HUES64 (cell line): Measurements from ENCODE around the gene ACOX2.
A peak's percentile ranks its signal among the peaks of the same experiment; 100 is the strongest.

Source experiments
- H3K27ac ChIP-seq: 2 replicates; pipeline ENCODE4 v1.7.0; 2013; ENCODE audit warnings: low read depth, low read length, inconsistent platforms
- H3K27me3 ChIP-seq: 2 replicates; pipeline ENCODE4 v1.6.1; 2013; ENCODE audit warnings: mild to moderate bottlenecking, low read length; ENCODE audit not compliant: insufficient read depth
- H3K36me3 ChIP-seq: 2 replicates; pipeline ENCODE4 v1.6.1; 2013; ENCODE audit warnings: mild to moderate bottlenecking, low read length; ENCODE audit not compliant: insufficient read depth
- H3K4me1 ChIP-seq: 2 replicates; pipeline ENCODE4 v1.6.1; 2013; ENCODE audit warnings: mild to moderate bottlenecking, low read length, moderate library complexity; ENCODE audit not compliant: insufficient read depth
- H3K4me3 ChIP-seq: 2 replicates; pipeline ENCODE4 v1.5.1; 2013; ENCODE audit warnings: mild to moderate bottlenecking, low read length, moderate library complexity
- H3K9ac ChIP-seq: 2 replicates; pipeline ENCODE4 v1.6.1; 2013; ENCODE audit warnings: mild to moderate bottlenecking, low read depth, low read length
- H3K9me3 ChIP-seq: 2 replicates; pipeline ENCODE4 v1.6.1; 2013; ENCODE audit warnings: low read depth, low read length; ENCODE audit not compliant: insufficient read depth
- WGBS: fragments of 150-250, 120-280 bp; methylation state at CpG from one replicate; pipeline ENCODE4 v1.1.7; 2013; ENCODE audit warnings: missing lambda C conversion rate; 5-methylcytosine and 5-hydroxymethylcytosine counted together

The ACOX2 gene

DNA sequence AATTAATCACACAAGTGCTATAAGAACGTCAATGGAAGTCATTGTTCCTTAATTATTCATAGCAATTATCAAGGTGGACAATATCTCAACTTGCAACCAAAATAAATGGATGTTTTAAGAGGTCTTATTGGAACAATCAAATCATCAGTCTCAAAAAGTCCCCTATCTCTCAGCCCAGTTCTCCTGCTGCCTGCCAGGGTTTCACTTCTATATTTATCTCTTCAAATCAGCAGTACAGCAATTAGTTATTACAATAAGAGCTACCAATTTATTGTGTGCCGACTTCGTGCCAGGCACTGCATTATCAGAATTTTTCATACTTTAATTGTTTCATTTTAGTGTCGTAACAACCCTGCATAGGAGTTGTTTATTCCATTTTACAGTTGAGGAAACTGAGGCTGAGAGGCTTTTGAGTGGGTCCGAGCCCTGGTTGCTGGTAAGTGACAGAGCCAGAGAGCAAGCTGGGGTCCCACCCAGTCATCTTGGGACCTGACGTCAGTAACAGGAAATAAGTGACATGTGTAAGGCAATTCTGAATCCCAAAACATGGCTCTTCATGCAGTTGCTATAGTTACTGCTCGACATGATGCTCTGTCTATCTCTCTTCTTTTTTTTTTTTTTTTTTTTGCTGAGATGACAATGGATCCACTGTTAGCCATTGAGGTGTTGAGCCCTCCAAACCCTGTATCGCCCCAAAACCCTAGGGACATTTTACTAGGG is 53.9 kb downstream of the ACOX2 start:
- Histone ChIP-seq H3K9me3 (no peaks in the 10 kb centered on the region), H3K4me1 (0 out of 2 replicates have a peak, but pooled peaks cover 4% of the 10 kb centered on the region), H3K9ac (no peak overlapping the region), H3K36me3 (no peaks in the 10 kb centered on the region), H3K27me3 (peaks cover 3% of the 10 kb centered on the region; the same call in 1 of the 2 replicates), H3K4me3 (no peak overlapping the region), H3K27ac (no peak overlapping the region)
- 94% methylated on average over 6 of the region's 8 CpGs for WGBS

GRCh38 chr3:58480309-58480708 is 56.7 kb downstream of the ACOX2 start:
- Histone ChIP-seq H3K9me3 (no peaks in the 10 kb centered on the region), H3K27me3 (no peaks in the 10 kb centered on the region), H3K4me1 (0 out of 2 replicates have a peak, but pooled peaks cover 4% of the 10 kb centered on the region), H3K9ac (no peak overlapping the region), H3K27ac (no peak overlapping the region), H3K36me3 (no peaks in the 10 kb centered on the region), H3K4me3 (no peak overlapping the region)
- WGBS: 91% methylated on average over 2 of the region's 2 CpGs

GRCh38 chr3:58478781-58479180 is 58.2 kb downstream of the ACOX2 start:
- Histone ChIP-seq H3K36me3 (no peaks in the 10 kb centered on the region), H3K9me3 (no peaks in the 10 kb centered on the region), H3K4me3 (no peak overlapping the region)

GRCh38 chr3:58474967-58475578 is 61.9 kb downstream of the ACOX2 start:
- Histone ChIP-seq H3K27ac (no peak overlapping the region), H3K27me3 (no peaks in the 10 kb centered on the region), H3K36me3 (no peaks in the 10 kb centered on the region), H3K9me3 (no peaks in the 10 kb centered on the region), H3K4me3 (no peak overlapping the region), H3K4me1 (peaks cover 21% of the 10 kb centered on the region), H3K9ac (no peak overlapping the region)
- WGBS: 94% methylated on average over 3 of the region's 3 CpGs

More at GRCh38 chr3:58478781-58479180, 58.2 kb downstream of the ACOX2 start:
- WGBS: 91% methylated on average over 2 of the region's 2 CpGs
- Histone ChIP-seq H3K27ac (no peak overlapping the region), H3K4me1 (no peaks in the 10 kb centered on the region), H3K9ac (no peak overlapping the region), H3K27me3 (no peaks in the 10 kb centered on the region)

GRCh38 chr3:58474348-58474911 is 62.6 kb downstream of the ACOX2 start:
- no peaks in the 10 kb centered on the region for H3K27me3 ChIP-seq
- H3K9ac ChIP-seq: no peak overlapping the region
- no peak overlapping the region for H3K4me3 ChIP-seq
- peaks cover 21% of the 10 kb centered on the region for H3K4me1 ChIP-seq
- WGBS: no CpG with 5 or more reads among the region's 1 CpG
- H3K9me3 ChIP-seq: no peaks in the 10 kb centered on the region
- H3K27ac ChIP-seq: no peak overlapping the region
- H3K36me3 ChIP-seq: no peaks in the 10 kb centered on the region

DNA sequence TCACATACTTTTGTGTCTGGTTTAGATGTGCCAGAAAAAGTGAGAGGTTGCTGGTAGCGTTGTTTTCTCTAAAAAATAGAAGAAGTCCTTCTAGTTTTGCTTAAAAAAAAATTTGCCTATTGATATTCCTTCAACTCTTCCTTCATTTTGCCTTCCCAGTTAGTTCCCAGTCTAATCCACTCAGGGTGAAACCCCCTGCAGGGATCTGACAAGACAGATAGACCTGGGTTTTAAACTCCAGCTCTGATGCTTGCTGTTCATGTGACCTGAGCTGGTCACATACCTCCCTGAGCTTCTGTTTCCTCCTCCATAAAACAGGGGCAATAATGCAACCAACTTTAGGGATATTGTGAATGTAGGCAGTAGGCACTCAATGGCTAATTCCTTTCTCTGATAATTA is 63.7 kb downstream of the ACOX2 start:
- H3K4me1 ChIP-seq: peaks cover 21% of the 10 kb centered on the region
- H3K9me3 ChIP-seq: no peaks in the 10 kb centered on the region
- WGBS: 100% methylated on average over 1 of the region's 1 CpG
- H3K27me3 ChIP-seq: no peaks in the 10 kb centered on the region
- no peaks in the 10 kb centered on the region for H3K36me3 ChIP-seq
- no peak overlapping the region for H3K4me3 ChIP-seq
- no peak overlapping the region for H3K27ac ChIP-seq
- H3K9ac ChIP-seq: no peak overlapping the region

DNA sequence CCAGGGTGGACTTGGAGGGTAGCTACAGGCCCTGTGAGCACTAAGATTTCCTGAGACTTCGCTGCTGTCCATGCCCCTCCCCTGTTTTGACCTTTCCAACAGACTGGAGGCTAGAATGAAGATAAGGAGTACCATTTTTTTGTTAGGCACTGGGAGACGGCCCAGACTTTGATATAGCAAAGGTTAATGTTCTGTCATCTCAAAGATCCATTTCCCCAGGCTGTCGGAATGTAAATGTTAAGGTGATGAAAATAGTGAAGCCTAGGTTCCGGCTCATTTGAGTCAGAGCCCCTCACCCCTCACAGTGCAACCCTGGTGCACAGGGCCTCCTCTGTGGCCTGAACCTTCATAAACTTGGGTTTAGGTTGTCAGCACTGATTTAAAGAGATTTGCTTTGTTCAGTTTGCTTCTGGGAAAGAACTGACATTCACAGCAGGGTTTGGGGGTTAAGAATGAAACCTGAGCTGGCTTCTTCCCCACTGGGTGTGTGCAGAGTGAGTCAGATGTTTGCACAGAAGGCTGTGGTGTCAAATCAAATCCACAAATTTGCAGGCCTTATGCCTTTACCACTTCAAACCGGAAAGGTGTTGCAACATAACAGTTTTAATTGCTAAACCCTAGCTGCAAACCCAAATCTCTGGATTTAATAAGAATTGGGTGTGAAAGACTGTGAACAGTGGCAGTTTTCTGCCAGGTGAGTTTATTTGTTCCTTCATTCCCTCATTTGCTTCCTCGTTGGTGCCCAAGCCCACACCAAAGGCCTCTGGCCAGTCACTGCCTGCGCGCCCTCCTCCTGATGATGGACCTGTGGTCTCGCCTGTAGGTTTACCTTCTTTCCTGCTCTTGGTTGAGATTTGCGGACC is 65.7 kb downstream of the ACOX2 start:
- no peak overlapping the region for H3K4me3 ChIP-seq
- peak overlapping the region; percentile 33; the same call in 1 of the 2 replicates for H3K27ac ChIP-seq
- no peaks in the 10 kb centered on the region for H3K36me3 ChIP-seq
- no peaks in the 10 kb centered on the region for H3K9me3 ChIP-seq
- H3K4me1 ChIP-seq: peaks cover 21% of the 10 kb centered on the region
- 69% methylated on average over 10 of the region's 10 CpGs for WGBS
- H3K9ac ChIP-seq: no peak overlapping the region
- no peaks in the 10 kb centered on the region for H3K27me3 ChIP-seq

- H3K9ac ChIP-seq: no peak overlapping the region
- peaks cover 21% of the 10 kb centered on the region for H3K4me1 ChIP-seq
- WGBS: 91% methylated on average over 11 of the region's 12 CpGs
- no peaks in the 10 kb centered on the region for H3K27me3 ChIP-seq
- no peaks in the 10 kb centered on the region for H3K9me3 ChIP-seq
- no peaks in the 10 kb centered on the region for H3K36me3 ChIP-seq
- H3K4me3 ChIP-seq: no peak overlapping the region
- no peak overlapping the region for H3K27ac ChIP-seq
These were observed 66.5 kb downstream of the ACOX2 start for GRCh38 chr3:58470363-58471024.

DNA sequence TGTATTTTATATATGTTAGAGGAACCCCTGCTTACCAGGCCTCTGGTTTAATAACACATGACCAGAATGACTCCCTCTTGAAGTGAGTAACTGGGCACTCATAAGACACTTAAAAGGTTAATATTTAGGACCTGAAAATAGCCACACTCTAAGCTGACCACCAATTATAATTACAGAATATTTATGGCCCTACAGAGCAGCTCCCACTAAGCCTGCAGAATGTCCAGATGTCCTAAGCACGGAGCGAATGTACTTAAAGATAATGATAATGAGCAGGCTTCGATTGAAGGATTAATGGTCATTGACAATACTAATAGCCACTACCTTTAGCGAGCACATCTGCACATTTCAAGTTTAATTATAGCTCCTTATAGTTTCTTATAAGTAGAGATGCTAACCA is 67.9 kb downstream of the ACOX2 start:
- H3K4me1 ChIP-seq: peaks cover 21% of the 10 kb centered on the region
- H3K9me3 ChIP-seq: no peaks in the 10 kb centered on the region
- WGBS: 81% methylated on average over 3 of the region's 4 CpGs
- no peak overlapping the region for H3K27ac ChIP-seq
- no peaks in the 10 kb centered on the region for H3K36me3 ChIP-seq
- H3K9ac ChIP-seq: no peak overlapping the region
- H3K27me3 ChIP-seq: no peaks in the 10 kb centered on the region
- no peak overlapping the region for H3K4me3 ChIP-seq

GRCh38 chr3:58466899-58467563 is 70.0 kb downstream of the ACOX2 start:
- peaks cover 29% of the 10 kb centered on the region for H3K4me1 ChIP-seq
- H3K9me3 ChIP-seq: no peaks in the 10 kb centered on the region
- WGBS: 92% methylated on average over 4 of the region's 4 CpGs
- H3K27ac ChIP-seq: no peak overlapping the region
- H3K4me3 ChIP-seq: no peak overlapping the region
- H3K36me3 ChIP-seq: no peaks in the 10 kb centered on the region
- H3K9ac ChIP-seq: no peak overlapping the region
- no peaks in the 10 kb centered on the region for H3K27me3 ChIP-seq
